HG03095 (cell line): ENCODE measurements around the gene PIGC.
"Not testable (repeated sequence)": the region's sequence is repeated elsewhere in the genome, so short reads cannot be mapped to it uniquely, and the experiment has no call there.

Source experiments
- ATAC-seq: cut with Tn5 transposase; IDR thresholded peaks from one replicate; pipeline ENCODE4 v1.9.1; 2021; ENCODE audit warnings: moderate library complexity; ENCODE audit not compliant: unreplicated experiment

PIGC gene

DNA sequence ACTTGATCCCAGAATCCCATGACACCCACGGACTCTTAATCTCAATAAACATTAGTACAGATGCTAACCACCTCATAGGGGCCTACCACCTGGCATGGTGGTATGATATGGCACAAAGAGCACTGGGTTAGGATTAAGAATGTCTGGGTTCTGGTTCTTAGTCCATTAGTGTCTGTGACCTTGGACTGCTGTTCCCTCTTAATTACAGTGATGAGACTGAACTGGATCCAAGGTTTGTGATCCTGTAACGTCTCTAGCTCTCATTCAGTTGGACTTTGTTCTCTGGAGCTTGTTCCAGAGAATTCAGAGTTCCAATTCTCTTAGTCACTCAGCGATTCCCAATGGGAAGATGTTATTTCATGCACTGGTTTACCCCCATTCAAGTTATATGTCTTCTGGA is 23.6 kb upstream of the PIGC start:
- no peak for ATAC-seq

DNA sequence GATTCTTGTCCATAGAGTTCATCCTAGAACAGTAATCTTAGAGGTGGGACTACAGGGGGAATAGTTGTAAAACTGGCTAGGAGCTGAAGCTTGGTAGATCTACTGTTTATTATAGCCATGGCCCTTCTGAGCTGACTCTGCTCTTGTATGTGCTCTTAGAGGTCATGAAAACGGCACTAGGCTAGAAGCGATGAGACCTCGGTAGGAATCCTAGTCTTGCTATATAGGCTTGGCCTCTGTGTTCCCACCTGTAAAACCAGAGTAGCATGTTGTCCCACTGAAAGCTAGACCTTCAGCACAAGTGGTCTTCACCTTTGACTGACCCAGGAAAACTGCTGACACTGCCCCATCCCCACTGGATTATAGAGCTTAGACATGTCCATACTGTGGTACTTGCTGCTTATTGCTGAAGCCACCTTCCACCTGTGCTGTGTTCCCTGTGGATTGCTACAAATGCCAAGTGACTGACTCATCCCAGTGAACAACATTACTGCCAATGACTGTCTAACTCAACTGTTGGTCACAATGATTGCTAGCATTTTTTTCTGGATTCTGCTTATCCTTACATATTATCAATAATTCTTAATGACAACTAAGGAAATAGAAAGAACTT is 23.0 kb upstream of the PIGC start:
- no peak for ATAC-seq

DNA sequence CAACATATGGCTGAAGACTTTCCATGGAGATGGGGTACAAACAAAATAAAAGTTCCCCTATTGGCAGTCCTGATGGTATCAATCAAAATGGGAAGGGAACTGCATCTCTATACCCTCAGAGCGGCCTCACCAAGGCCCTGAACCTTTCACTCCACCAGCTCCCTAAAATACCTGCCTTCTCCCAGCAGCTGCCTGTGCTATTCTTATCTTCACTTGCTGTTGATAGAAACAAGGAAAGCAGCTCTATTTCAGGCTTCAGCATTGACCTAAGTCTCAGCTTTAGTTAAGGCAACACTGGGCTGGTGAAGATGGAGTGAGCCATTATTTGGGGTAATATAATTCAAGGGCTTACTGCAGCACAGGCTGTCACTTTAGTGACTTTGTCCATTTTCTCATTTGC is 21.7 kb upstream of the PIGC start:
- no peak for ATAC-seq

DNA sequence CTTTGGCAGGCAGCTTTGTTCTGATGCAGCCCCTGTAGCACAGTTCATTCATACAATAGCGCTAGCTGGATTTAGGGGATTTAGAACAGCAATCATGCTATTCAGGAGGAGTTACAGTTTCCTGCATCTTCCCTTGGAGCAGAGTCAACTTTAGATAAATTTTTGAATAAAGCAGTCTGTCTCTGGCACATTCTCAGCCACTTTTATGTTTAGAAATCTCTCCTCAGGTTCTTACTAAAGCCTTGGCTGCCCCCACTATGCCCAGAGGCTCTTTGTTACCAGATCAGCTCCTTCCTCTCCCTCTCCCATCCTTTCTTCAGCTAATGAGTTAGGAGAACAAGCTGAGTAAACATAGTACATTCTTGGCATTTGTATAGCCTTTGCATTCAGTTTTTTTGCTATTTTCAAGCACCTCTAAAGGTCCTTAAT is 17.0 kb upstream of the PIGC start:
- no peak for ATAC-seq

DNA sequence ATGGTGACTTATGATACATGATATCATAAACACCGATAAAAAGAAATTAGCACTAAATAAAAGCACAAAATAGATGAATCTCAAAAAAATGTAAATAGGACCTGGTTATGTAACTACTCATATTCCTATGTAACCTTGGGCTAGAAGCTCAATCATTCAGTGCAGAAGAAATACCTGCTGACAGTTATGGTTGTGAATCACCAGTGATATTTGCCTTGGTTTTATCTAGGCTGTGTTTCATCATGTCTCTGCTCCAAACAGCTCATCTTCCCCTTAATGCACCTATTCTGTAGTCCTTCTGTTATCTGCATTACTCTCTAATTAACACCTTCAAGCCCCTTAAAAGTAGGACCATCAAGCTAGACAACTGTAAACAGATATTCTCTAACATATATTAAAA is 16.3 kb upstream of the PIGC start:
- ATAC-seq: no peak

DNA sequence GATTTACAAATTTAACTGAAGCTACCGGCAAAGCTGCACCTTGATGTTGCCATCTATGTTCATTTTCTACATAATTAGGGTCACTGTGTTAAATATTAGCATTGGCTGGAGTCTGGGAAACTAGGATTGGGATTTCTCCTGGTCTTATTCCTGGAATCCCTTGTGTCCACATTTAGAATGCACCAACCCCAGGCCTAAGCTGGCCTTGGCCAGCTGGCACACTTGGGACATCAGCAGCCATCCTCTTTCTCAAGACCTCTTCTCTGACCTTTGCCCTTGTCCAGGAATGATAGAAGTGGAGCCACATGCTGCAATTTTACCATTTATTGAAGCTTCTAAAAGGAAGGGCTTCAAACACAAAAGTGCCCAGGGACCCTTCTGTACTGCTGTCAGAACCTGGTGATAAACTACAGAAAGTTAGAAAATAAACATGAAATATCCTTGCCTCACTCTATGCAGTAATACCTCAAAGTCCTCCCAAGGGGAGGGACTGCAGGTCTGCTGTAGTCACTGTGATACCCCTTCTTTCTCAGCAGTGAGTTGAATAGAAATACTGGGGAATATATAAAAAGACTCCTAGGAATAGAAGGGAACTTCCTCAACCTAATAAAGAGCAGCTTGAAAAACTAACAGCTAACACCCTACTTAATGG is 13.7 kb upstream of the PIGC start:
- no peak for ATAC-seq

DNA sequence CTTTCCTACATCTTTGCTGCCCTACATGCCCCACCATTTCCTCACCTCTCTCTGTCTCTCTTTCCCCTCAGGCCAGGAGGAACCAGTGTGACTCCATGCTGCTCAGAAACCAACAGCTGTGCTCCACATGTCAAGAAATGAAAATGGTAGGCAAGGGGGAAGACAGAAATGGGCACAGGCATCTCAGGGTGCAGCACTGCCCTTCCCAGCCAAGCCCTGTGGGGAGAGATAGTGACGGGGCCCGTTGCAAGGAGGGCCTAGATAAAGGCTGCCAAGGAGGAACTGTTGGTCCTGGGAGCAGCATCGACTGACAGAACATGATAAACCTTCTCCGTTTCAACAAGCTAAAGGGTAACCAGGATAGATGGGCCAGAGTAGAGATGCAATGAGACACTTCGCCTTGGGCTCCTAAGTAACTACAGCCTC is 12.5 kb upstream of the PIGC start:
- no peak for ATAC-seq

DNA sequence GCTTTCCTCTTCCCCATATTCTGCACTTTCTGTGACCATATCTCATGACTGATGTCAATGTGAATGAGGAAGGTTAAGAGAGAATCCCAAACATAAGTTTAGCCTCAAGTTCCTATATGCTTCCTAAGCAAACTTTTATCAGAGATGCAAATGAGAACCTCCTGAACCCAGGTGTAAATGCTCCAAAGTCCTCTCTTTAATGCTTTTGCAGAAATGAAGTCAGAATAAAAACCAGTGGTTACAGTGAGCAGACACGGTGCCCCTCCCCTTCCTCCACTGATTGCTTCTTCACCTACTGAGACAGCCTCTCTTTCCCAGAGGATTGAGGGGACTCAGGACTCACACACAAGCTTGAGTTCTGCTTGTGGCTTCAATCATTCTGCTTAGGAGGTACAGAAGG is 11.6 kb upstream of the PIGC start:
- no peak for ATAC-seq

DNA sequence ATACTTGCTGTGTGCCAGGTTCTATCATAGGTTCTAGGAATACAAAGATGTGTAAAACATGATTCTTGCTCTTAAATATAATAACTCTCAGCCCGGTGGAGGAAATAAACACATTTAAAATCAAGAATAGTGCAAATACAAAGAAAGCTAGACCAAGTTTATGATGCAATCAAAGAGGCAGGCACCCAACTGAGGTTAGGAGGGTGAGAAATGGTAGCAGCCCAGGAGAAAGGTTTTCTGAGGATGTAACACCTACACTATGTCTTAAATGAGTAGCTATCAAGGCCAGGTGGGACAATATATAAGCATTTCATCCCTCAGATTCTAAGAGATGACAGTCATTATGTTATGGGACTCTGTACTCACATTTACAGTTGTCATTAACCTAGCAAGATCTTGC is 9.7 kb upstream of the PIGC start:
- ATAC-seq: no peak

DNA sequence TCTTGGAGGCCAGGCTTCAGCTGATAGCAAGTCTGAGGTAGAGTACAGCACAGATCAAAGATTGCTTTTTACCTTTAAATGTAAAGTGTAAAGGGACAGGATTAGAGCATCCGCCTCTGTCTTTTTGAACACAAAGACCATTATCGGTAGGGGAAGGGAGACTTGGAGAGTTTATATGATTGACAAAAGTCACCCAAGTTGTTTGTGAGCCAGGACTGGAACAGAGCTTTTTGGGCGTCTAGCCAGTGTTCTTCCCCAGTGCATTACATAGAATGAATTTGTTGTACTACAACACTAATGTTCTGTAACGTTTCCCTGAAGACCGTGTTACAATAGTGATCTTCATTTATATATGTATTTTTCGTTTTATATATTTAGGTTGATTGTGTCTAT is 9.3 kb upstream of the PIGC start:
- ATAC-seq: no peak

DNA sequence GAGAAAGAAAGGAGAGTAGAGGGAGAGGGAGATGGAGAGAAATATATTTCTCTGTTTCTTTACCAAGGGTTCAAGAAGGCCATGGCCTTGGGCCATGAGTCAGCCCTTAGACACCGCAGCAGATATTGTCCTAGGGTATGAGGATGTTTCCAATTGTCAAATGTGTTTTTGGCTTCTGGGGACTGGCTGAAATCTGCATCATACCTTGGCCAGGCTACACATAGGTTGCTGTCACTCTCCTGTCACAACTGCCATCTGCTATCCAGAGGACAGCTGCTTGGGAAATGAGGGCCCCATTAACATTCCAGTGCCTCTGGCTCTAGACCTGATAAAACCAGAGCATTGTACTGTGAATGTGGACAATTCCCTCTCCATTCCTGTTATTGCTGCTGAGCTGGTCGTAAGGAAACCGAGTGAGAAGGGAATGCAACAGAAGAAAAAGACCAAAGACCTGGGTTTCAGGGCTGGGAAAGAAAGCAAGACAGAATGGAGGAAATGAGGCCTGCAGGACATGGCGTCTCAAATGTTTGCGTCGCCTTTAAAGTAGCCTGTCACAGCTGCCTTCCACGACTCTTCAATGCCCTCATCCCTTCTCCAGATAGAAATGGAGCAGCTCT is 8.8 kb upstream of the PIGC start:
- no peak for ATAC-seq

DNA sequence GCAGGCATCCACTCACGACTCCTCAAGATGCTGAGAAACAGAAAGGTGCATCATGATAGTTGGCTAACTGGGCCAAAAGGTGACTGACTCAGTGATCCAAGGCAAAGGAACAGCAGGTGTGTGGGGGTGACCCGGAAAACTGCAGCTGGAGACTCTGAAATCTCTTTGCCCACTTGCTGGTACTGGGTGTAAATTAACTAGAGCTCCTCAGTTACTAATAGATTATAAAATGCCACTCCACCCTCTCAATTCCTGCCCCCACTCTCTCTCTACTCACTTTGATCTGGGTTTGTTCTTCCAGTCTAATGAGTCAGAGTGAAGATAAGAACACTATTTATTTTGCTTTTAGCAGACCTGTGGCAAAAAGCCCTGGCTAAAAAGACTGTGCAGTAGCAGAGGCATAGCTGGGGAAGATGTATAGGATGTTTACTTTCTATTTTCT is 7.2 kb upstream of the PIGC start:
- ATAC-seq: no peak

DNA sequence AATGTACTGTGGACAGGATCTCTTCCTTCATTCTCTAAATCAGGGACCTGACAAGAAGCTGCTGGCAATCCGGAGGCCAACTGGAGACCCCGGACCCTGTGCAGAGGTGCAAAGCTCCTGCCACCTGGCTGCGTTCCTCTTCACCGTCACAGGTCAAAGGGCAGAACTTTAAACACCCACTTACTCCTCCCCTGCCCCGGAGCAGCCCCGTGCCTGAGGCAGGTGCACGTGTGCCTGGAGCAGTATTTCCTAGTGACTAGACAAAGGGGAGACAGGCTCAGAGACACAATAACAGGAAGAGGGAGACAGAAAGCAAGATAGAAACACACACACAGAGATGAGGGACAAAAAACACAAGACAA is 6.6 kb upstream of the PIGC start:
- ATAC-seq: no peak

DNA sequence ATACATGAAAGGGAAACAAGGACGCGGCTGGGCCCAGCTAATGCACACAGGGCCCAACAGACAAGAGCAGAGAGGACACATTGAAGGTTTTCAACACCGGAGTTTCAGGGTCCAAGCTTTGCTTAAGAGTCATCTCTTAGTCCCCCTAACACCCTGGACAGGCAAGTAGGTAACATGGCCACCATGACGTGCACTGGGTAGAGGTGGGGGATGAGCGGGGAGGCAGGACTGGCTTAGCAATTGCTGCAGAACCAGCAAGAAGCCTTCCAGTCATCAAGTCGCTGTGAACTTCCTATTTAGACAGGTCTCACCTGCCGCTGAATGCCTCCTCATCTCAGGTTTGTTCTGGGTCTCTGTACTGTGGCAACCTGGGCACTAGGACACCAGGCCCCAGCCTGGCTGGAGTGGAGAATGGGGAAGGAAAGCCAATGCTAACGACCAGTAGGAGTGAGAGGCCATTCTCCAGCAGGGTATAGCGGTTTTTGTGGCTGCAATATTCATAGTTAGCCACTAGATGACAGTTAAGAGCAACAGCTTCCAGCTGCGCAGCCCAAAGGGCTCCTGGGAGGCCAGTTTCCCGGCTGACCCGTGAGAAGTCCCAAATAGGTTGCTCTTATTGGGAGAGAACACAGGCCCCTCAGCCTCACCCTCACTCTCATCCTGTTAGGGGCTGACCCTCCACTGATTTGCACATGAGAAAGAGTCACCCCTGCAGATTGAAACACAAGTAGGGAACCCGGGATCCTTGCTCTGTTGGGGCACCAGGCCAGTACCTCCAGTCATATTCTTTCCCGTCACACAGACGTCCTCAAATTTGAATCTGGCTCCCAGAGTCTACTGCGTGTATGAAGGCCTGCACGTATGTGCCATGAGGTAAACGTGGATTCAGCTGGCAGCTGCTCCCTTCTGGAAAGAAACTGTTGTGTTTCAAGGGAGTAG is 6.0 kb upstream of the PIGC start:
- peak; percentile 93 for ATAC-seq

DNA sequence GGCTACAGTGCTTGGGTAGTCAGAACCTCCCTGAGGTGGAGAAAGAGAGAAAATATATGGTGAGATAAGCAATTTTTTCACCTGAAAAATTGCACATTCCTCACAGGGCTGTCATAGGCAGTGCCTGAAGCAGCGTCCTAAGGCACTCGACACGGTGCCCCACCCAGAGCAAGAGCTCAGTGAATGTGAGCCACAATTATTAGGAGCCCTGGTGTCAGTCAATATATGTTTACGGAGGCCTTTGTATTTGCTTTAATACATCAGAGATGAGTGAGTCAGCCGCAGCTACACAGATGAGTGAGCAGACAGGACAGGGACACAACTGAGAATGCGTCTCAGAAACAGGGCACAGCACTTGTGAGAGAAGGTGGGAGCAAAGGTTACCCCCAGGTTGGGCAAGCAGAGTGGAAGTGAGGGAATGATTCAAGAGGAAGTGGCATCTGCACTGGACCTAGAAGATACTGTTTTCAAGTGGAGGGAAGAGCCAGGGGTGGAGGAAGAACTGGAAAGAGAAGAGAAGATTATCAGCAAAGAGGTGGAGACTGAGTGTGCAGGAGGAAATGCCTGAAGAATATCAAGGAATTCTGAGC is 5.2 kb upstream of the PIGC start:
- ATAC-seq: no peak

DNA sequence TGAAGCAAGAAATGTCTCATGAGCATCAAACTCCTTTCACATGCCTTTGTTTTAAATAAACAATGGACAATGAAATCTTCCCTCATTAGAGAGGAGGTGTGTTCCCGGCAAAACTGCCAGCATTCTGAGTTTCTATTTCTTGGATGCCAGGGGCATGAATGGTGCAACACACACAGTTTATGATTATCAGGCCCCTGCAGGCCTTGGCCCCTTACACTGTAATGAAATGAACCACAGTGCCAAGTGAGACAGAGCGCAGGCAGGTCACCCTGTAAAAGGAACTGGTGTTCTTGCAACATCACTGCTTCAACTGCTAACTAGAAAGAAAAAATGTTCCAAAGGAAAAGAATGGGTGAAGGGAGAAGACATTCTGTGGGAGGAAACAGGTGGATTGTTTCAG is 3.8 kb upstream of the PIGC start:
- no peak for ATAC-seq

DNA sequence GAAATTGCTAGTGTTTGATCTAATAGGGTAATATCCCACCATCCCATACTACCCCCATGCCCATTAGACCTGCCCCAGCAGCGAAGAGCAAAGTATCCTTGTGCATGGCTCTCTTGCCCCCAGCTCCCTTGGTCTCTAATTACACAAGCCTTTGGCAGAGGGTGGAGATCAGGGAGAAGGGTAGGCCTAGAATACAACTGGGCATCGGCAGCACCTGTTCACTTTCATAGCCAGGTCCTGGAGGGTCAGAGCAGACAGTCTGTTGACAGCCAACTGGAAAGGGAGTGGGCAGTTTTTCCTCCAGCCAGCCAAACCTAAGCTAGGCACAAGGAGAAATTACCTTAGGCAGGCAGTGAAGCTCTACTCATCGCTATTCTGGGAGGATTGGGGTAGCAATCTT is 2.7 kb upstream of the PIGC start:
- ATAC-seq: no peak

DNA sequence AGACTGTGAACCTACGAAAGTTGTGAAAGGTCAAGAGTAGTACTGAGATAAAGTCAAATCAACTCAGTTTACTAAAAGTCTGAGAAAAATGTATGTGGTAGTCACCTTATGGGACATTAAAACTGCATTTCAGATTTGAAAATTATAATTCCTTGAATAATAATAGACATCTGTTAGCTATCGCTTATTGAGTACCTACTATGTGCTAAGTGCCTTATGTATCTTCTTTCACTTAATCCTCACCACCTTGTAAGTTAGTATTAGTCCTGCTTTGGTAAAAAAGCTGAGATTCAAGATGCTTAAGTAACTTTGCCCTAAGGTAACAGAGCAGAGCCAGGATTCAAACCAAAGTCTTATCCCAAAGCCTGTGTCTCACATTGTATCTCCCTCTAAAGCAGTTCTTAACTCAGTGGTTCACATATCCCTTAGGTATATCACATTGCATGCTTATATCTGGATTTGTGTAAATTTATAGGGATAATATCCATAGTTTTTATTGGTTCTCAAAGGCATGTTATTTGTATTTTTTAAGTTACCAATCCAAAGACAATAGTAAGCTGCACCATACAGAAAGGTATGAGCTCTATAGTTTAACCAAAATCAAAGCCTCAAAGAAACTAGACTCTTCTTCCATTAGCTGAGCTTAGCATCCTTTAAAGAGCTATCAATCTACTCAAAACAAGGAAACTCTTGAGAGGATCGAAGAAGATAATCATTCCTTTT is 865 bp downstream of the PIGC start:
- no peak for ATAC-seq

DNA sequence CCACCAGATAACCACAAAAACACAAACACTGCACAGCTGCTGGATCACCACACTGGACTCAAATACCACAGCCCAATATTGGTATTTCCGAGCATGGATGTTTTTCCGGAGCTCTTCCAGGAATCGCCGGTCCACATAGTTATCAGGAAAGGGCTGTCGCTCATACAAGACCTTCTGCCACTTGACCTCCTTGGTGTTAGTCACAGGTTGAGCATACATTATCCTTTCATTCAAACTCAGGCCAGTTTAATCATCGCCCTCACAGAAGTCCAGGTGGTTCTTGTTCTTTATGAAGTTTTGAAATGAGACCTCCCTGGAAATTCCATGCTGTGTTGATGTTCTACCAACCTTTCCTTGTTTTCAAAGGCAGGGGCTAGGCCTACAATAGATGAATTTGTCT is 1.5 kb downstream of the PIGC start:
- no peak for ATAC-seq

DNA sequence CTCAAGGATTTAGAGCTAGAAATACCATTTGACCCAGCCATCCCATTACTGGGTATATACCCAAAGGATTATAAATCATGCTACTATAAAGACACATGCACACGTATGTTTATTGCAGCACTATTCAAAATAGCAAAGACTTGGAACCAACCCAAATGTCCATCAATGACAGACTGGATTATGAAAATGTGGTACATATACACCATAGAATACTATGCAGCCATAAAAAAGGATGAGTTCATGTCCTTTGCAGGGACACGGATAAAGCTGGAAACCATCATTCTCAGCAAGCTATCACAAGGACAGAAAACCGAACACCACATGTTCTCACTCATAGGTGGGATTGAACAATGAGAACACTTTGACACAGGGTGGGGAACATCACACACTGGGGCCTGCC is 6.7 kb downstream of the PIGC start:
- not testable (repeated sequence) for ATAC-seq
